ENCODE results near the gene ATP8A2.

GRCh38 chr13:25538276-25538675, 166.5 kb downstream of the ATP8A2 start:
- no peak for TF ChIP-seq CTCF (IDR thresholded peaks at IDR 0.05)
- no peak for TF ChIP-seq POLR2A (IDR thresholded peaks at IDR 0.05)

Data from right lobe of liver (tissue), 4 donors.